ENCODE measurements around the gene REPIN1. TPM values are rescaled to one million over a fixed set of nuclear protein-coding genes. Genes with fewer than 3 reads are reported as not detected.

REPIN1 gene
- total RNA-seq, 4 donors from 2014 or later = 66.8 to 143 (median 97.7) TPM

DNA sequence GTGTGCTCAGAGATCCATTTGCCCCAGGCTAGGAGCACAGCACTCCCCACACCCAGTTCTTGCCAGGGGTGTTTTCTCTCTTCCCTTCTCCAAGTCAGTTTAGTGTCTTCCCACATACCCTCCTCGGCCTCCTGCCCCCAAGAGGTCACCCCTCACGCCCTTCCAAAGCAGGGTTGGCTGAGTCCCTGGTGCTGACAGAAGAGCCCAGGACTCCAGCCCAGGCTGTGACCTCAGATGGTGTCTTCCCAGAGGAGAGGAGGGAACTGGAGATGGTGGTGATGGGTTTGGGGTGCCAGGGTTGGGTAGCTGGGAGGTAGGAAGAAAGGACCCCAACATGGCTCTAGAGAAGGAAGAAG lies 30.3 kb downstream of the REPIN1 start:
- no peaks in the 10 kb centered on the region for H3K27me3 ChIP-seq
- no peak for TF ChIP-seq POLR2AphosphoS5 (IDR thresholded peaks at IDR 0.05)
- TF ChIP-seq CTCF (IDR thresholded peaks at IDR 0.05) = no peak
- no peak for TF ChIP-seq EP300 (IDR thresholded peaks at IDR 0.05)
- no peak for TF ChIP-seq POLR2A (IDR thresholded peaks at IDR 0.05; ENCODE audit: low read depth)
- no peak overlapping the region for H3K4me3 ChIP-seq
- no peak overlapping the region for H3K27ac ChIP-seq (replicated peaks in 1 of 4)
- H3K4me1 ChIP-seq = peaks cover 5 to 20% (median 17%) of the 10 kb centered on the region in 4 donors
- intact Hi-C loops (cut with DNase I) = no loop called here
- no peak for DNase-seq (ENCODE audit: extremely low spot score)
- WGBS = 75% methylated on average over 2 of the region's 2 CpGs
- H3K36me3 ChIP-seq = peaks cover 15 to 43% (median 31%) of the 10 kb centered on the region in 4 donors
- H3K9me3 ChIP-seq = no peaks in the 10 kb centered on the region

GRCh38 chr7:150399421-150400007 lies 30.9 kb downstream of the REPIN1 start:
- no peak for DNase-seq (ENCODE audit: extremely low spot score)
- peaks cover 11 to 20% (median 17%) of the 10 kb centered on the region in 4 donors for H3K4me1 ChIP-seq
- TF ChIP-seq POLR2AphosphoS5 (IDR thresholded peaks at IDR 0.05) = no peak
- no peak for TF ChIP-seq CTCF (IDR thresholded peaks at IDR 0.05)
- no peak for TF ChIP-seq EP300 (IDR thresholded peaks at IDR 0.05)
- TF ChIP-seq POLR2A (IDR thresholded peaks at IDR 0.05; ENCODE audit: low read depth) = no peak
- WGBS = 87% methylated on average over 13 of the region's 15 CpGs
- intact Hi-C loops (cut with DNase I) = no loop called here
- H3K4me3 ChIP-seq = no peak overlapping the region
- H3K27ac ChIP-seq (replicated peaks in 1 of 4) = no peak overlapping the region
- no peaks in the 10 kb centered on the region for H3K27me3 ChIP-seq
- peaks cover 15 to 43% (median 31%) of the 10 kb centered on the region in 4 donors for H3K36me3 ChIP-seq
- H3K9me3 ChIP-seq = no peaks in the 10 kb centered on the region

DNA sequence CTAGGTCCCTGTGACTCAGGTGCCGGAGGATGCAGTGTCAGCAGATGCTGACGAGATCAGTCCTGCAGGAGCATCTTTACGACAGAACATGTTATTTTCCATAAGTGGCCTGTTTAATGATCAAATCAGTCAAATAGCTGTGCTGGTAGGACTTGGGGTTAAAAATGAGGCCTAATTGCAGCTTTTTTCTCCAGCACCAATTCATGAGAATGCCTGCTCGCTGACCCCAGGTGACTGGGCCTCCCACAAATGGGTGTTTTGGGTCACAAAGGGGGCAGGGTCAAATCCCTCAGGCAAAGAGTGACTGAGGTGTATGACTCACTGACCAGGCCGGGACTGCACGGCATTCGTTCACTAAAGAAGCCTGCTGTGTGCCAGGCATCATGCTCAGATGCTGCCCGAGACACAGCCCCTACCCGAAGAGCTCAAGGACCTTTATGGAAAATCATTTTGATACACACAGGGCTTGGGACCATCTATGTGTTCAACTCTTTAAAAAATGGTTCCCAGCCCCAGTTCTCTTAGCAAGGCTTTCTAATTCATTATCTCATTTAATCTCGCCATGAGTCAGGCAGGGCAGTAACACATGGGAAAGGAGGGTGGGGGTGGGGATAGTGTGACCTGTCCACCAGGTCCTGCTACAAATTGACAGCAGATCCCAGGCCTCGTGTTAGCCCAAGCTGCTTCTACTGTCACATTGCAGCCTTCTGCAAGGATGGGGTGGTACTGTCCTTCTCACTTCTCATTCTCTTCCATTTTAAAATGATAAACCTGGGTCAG lies 31.6 kb downstream of the REPIN1 start:
- 75% methylated on average over 11 of the region's 11 CpGs for WGBS
- H3K4me1 ChIP-seq = peaks cover 11 to 24% (median 16%) of the 10 kb centered on the region in 4 donors

DNA sequence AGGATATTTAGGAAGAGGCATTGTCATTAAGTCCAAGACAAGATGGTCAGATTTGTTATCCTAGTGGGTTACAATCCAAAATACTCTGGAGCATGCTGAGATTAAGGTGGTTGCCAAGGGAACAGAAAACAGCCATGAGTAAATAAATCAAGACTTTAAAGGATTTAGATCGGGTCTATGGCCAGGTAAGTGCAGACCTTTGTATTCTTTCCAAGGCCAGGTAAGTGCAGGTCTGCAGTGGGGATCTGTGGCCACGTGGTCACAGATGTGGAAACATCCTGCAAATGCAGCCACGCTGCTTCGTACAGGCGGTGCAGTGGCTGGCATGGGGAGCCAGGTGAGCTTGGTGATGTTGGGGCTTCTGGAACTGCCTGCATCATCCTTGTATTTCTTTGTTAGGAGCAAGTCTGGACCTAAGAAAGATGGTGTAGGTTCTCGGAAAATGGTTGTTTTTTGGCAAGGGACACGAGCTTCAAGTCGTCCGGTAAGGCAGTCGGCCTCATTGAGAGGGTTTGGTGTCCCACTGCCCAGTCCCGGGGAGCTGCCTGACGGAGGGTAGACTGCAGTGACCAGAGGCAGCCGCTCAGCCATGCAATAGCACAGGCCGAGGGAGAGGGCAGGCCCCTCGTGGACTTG lies 32.3 kb downstream of the REPIN1 start:
- H3K27ac ChIP-seq (replicated peaks in 1 of 4) = no peak overlapping the region
- no peak overlapping the region for H3K4me3 ChIP-seq
- WGBS = 90% methylated on average over 15 of the region's 15 CpGs
- no peak for TF ChIP-seq EP300 (IDR thresholded peaks at IDR 0.05)
- TF ChIP-seq POLR2A (IDR thresholded peaks at IDR 0.05; ENCODE audit: low read depth) = no peak
- TF ChIP-seq POLR2AphosphoS5 (IDR thresholded peaks at IDR 0.05) = no peak
- TF ChIP-seq CTCF (IDR thresholded peaks at IDR 0.05) = no peak
- intact Hi-C loops (cut with DNase I) = no loop called here
- DNase-seq (ENCODE audit: extremely low spot score) = no peak
- H3K36me3 ChIP-seq = peaks cover 15 to 36% (median 29%) of the 10 kb centered on the region in 4 donors
- peaks cover 12 to 22% (median 18%) of the 10 kb centered on the region in 4 donors for H3K4me1 ChIP-seq
- no peaks in the 10 kb centered on the region for H3K9me3 ChIP-seq
- H3K27me3 ChIP-seq = no peaks in the 10 kb centered on the region

More for the DNA sequence above, 31.6 kb downstream of the REPIN1 start:
- H3K9me3 ChIP-seq = no peaks in the 10 kb centered on the region
- intact Hi-C loops (cut with DNase I) = no loop called here
- no peaks in the 10 kb centered on the region for H3K27me3 ChIP-seq
- H3K4me3 ChIP-seq = no peak overlapping the region
- TF ChIP-seq POLR2A (IDR thresholded peaks at IDR 0.05; ENCODE audit: low read depth) (no peak), EP300 (IDR thresholded peaks at IDR 0.05) (no peak), POLR2AphosphoS5 (IDR thresholded peaks at IDR 0.05) (no peak), CTCF (IDR thresholded peaks at IDR 0.05) (no peak)
- peaks cover 15 to 43% (median 31%) of the 10 kb centered on the region in 4 donors for H3K36me3 ChIP-seq
- DNase-seq (ENCODE audit: extremely low spot score) = no peak
- H3K27ac ChIP-seq (replicated peaks in 1 of 4) = no peak overlapping the region
